Fibroblast of skin of abdomen (primary cell): Measurements from ENCODE around the gene TMEM38B.
A peak's percentile ranks its signal among the peaks of the same experiment; 100 is the strongest.
"Not testable (repeated sequence)": the region's sequence is repeated elsewhere in the genome, so short reads cannot be mapped to it uniquely, and the experiment has no call there.

Source experiments
- DNase-seq: peaks from one replicate; pipeline ENCODE4 v3.0.0-alpha.2; 2013

The TMEM38B gene

DNA sequence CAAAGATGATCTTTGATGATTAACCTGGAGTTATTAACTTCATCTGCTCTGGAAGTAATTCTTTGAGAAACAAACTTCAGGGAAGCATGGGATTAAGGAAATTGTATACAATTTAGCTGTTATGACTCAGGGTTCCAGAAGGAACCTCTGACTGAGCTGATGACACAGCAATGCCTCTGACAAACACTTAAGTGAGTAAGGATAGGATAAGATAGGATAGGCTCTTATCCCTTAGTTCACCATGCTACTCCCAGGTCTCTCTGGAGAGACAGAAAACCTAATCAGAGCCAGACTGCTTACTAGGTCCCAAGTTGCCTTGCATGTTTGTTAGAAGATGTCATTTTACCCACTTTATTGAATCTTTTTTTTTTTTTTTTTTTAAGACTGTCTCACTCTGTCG, 12.6 kb upstream of the TMEM38B start:
- peak; percentile 37 for DNase-seq

DNA sequence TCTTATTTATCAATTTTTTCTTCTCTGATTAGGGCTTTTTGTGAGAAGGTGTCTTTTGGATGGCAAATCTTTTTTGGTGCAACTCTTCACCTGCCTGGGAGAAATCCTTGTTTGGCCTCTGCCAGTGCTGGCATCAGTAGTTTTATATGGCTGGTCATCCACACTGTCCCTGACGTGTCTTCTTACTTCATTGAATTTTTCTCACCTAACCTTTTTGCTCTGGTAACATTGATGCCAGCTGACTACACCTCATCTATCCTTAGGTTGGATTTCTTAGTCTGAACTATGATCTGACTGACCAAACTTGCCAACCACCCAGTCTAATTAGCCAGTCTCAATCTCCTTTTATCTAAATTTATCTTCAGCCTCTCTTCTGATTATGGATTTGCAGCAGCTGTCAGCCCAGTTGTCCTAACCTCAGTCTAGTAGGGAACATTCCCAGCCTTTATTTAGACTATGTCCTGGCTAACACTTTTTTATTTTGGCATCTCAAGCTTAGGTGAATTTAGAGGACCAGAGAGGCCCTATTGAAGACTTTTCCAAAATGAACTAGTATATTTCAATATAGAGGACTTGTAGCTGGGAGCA, 10.6 kb upstream of the TMEM38B start:
- no peak for DNase-seq

- no peak for DNase-seq
Observed at GRCh38 chr9:105686936-105687335, 7.4 kb upstream of the TMEM38B start.

DNA sequence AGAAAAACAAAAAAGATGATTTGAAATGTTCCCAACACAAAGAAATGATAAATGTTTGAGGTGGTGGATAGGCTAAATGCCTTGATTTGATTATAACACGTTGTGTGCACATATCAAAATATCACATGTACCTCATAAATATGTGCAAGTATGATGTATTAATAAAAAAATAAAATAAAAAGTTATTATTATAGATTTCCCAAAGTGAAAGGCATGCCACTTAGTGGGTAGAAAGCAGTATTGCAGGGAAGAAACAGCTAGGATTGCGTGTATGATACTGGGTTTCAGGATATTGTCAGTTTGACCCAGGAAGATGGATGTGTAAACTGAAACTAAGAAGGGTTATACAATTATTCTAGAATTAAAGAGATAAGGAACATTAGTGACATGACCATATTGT, 3.6 kb upstream of the TMEM38B start:
- no peak for DNase-seq

DNA sequence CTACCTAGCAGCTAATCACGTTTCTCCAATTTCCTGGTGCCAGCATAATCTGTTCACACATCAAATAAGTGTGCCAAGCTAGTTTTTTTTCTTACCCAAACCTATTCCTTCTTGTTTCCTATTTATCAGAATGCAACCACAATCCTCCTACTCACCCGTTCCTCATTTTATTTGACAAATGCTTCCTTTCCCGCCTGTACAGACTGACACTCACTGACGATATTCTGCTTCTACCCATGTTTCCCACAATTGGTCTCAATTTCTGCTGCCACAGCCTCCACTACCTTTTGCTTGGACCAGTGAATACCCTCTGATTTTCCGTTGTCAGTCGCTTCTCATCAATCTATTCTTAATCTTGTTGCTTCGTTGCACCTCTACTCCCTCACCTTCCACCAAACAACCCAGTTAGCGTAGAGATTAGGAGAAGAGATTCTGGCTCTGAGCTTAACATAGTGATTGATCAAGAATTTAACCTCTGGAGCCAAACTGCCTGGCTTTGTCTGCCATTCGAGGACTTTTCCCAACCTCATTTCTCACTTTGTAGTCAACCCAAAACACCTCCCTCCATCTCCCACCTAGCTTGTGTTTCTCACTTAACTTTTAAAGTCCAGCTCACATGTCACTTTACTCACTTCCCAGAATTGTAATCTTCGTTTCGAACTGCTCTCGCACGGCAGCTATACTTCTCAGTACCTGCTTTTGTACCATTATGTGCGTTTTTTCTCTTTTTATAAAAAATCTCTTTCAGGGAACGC, 729 bp upstream of the TMEM38B start:
- no peak for DNase-seq

- peak; percentile 40 for DNase-seq
Observed at GRCh38 chr9:105694848-105695581, 674 bp downstream of the TMEM38B start.

- DNase-seq, result no peak
Observed at GRCh38 chr9:105696219-105696793, 2.0 kb downstream of the TMEM38B start.

GRCh38 chr9:105697871-105698270, 3.5 kb downstream of the TMEM38B start:
- no peak for DNase-seq

DNA sequence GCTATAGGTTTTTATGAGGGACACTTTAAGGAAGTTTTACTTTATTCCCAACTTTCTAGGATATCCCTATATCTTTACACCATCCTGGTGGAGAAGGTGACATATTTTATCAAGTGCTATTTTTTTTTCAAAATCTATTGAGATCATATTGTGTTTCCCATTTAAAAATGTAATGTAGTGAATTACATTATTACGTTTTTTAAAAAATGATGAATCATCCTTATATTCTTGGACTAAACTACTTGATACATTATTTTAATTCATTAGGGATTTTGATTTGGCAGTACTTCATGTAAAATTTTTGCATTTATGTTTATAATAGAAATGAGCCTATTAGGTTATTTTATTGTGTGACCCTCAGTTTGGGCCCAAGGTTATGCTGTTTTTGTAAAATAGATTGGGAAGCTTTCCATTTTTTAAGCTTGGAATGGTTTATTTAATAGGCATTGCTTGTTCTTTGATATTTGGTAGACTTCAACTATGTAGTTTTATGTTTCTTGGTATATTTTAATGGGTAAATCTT, 4.1 kb downstream of the TMEM38B start:
- no peak for DNase-seq

DNA sequence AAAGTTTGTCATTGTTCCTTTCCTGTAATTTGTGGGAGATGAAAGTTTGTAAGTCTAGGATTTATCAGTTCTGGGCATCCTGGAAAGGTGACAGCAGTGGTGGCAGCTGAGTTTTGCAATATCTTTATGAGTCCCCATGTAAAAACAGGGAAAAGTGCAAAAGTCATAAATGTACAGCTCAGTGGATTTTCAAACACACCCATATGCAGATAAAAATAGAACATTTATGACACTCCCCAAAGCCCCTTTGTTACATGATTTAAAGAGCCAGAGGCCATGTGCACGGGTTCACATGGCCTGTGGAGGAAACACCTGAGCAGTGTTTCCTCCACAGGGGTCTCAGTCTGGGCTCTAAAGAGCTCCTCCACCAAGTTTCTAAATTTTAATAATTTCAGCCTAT, 6.3 kb downstream of the TMEM38B start:
- no peak for DNase-seq

GRCh38 chr9:105701145-105701544, 6.8 kb downstream of the TMEM38B start:
- no peak for DNase-seq

DNA sequence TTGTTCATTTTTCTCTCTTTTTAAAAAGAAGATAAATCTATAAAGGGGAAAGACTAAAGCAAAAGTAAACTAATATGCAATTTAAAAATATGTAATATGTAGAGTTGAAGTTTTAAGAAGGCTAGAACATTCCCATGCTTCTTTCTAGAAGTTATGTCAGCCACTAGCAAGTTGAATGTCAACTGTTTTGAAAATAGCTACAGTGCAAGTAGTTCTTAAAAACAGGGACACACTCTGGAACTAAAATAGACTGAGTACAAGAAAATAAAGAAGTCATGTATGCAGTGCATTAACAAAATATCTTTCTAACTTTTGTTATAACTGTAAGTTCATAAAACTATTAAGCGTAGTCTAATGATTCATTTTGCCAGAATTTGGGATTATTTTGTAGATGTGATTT, 7.9 kb downstream of the TMEM38B start:
- DNase-seq, result no peak

GRCh38 chr9:105703638-105704037, 9.3 kb downstream of the TMEM38B start:
- not testable (repeated sequence) for DNase-seq

GRCh38 chr9:105706156-105706555, 11.8 kb downstream of the TMEM38B start:
- DNase-seq, result no peak

- no peak for DNase-seq
Observed at GRCh38 chr9:105708405-105708804, 14.1 kb downstream of the TMEM38B start.

GRCh38 chr9:105710638-105711037, 16.3 kb downstream of the TMEM38B start:
- no peak for DNase-seq

DNA sequence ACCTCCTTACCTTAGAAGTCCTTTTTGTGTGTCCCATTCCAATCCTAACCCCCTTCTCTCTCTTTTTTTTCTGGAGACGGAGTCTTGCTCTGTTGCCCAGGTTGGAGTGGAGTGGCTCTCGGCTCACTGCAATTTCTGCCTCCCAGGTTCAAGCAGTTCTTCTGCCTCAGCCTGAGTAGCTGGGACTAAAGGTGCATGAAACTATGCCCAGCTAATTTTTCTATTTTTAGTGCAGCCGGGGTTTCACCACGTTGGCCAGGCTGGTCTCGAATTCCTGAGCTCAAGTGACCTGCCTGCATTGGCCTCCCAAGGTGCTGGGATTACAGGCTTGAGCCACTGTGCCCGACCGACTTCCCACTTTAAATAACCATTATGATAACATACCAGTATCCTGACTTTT, 17.5 kb downstream of the TMEM38B start:
- DNase-seq, result no peak

DNA sequence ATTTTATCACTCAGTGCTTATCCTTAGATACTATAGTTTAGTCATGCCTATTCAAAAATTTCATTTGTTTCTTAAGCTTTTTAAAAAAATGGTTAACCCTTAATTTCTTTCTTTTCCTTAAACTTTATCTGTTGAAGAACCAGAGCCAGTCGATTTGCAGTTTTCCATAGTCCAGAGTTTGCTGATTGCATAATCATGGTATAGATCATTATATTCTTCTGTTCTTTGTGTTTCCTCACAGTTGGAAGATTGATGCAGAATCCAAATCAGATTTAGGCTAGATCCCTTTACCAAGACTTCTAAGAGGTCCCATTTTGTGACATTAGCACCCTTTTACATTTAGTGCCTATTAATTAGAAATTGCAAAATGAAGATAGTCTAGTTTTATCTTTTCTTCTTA, 18.0 kb downstream of the TMEM38B start:
- no peak for DNase-seq

DNA sequence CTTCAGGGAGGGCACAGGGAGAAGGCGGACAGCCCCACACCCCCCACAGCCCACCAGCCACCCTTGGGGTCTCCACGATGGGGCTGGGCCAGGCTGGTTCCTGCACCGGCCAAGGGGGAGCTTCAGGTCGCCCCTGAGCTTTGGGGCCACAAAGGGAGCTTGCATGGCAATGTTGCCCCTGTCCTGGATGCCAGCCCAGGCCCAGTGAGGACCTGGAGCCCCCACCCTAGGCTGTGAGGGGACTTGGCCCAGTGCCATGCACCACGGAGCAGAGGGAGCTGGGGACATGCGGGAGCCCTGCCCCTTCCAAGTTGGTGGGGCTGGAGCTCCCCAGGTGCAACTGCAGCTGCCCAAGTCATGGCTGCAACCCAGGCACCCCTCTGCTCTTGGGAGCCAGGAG, 18.4 kb downstream of the TMEM38B start:
- DNase-seq, result no peak

DNA sequence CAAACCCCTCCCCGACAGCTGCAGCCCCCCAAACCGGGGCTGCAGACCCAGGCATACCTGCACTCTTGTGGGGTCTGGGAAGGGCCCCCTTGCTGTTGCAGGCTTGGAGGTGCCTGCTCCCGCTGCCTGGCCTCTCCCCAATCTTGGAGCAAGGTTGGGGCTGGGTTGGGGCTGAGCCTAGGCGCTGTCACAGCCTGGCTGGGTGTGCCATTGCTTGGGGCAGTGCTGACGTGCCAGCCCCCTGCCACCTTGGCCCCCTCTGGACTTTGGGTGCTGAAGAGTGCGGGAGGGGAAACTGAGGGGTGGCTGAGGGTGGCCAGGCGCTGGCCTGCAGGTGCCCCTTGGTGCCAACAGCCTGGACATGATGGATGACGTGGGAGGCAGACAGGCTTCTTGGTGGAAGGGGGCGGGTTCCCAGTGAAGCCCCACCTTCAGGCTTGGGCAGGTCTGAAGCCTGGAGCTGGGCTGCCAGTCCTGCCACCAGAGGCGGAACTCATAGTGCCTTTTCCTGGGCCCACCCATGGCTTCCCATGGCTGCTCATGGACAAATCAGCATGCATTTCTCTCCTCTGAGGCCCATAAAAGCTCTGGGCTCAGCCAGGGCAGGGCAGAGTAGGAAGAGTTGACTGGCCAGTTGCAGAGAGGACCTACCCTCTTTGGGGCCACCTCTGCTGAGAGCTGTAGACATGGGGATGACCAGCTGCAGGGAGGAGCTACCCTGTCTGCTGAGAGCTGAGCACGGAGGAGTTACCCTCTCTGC, 19.1 kb downstream of the TMEM38B start:
- no peak for DNase-seq

- DNase-seq, result no peak
Observed at GRCh38 chr9:105714020-105714331, 19.6 kb downstream of the TMEM38B start.

DNA sequence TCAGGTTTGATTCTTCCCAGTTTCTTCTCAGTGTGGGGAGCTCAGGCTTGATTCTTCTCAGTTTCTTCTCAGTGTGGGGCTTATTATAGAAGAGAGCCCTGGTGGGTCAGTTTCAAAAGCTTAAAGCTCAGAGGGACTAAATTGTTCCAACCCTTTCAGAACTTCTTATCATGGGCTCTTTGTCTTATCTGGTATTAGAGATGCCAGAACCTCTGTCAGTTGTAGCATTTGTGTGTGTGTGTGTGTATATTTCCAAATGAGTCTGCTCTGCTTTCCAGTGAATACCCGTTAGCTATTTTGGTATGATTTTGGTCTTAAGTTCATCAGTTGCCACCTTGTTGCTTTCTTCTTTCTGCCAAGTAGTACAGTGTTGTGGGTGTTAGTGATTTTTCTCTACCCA, 21.8 kb downstream of the TMEM38B start:
- no peak for DNase-seq

DNA sequence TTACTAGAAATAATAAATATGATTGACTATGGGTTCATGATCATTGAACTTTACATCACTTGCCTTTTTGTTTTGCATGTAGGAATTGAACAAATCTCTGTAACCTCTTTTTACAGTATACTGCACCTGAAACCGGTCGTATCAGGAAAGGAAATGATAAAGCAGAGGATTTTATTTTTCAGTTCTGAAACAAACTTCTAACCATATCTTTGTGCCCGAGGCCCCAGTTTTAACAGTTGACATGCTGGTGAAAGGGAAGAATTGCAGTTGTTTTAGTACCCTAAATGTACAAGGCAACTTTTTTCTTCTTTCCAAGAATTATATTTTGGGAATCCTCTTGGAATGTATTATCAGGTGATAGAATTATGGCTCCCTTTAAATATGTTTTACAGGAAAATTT, 27.8 kb downstream of the TMEM38B start:
- no peak for DNase-seq
